Activated CD8-positive, alpha-beta T cell treated with anti-CD3 and anti-CD28 coated beads for 36 hours (primary cell): Measurements from ENCODE around the gene CCDC88B. TPM values are rescaled to one million over a fixed set of nuclear protein-coding genes. Genes with fewer than 3 reads are reported as not detected.

ENCODE experiments used
- ATAC-seq: fragments of 200-7000 bp; cut with Tn5 transposase; one replicate; pipeline ENCODE4 v1.10.0; 2021; ENCODE audit warnings: mild to moderate bottlenecking, moderate library complexity
- CTCF ChIA-PET: fragments of 350-600 bp; sonication (Branson Sonifier 250); formaldehyde crosslinking; loops from one replicate; lab custom pipeline; 2021; ENCODE audit warnings: antibody characterized with exemption; lab: Charles Lee
- POLR2A ChIA-PET: fragments of 350-600 bp; sonication (Branson Sonifier 250); formaldehyde crosslinking; loops from one replicate; lab custom pipeline; 2021; ENCODE audit warnings: antibody characterized with exemption; lab: Charles Lee
- DNase-seq: peaks from one replicate; pipeline ENCODE4 v3.0.0-alpha.2; 2020
- H3K27ac Mint-ChIP-seq: one replicate; pipeline ENCODE4 v1.8.0; 2021; ENCODE audit warnings: mild to moderate bottlenecking, mixed read lengths
- H3K27me3 Mint-ChIP-seq: one replicate; pipeline ENCODE4 v1.8.0; 2021; ENCODE audit warnings: mixed read lengths
- H3K36me3 Mint-ChIP-seq: one replicate; pipeline ENCODE4 v1.8.0; 2021; ENCODE audit warnings: low read depth, mixed read lengths
- H3K4me1 Mint-ChIP-seq: one replicate; pipeline ENCODE4 v1.8.0; 2021; ENCODE audit warnings: low read depth, mixed read lengths
- H3K4me3 Mint-ChIP-seq: one replicate; pipeline ENCODE4 v1.8.0; 2021; ENCODE audit warnings: mild to moderate bottlenecking, moderate library complexity, mixed read lengths
- H3K9me3 Mint-ChIP-seq: one replicate; pipeline ENCODE4 v1.8.0; 2021; ENCODE audit warnings: mixed read lengths
- CTCF ChIP-seq: fragments of 200-600 bp; IDR thresholded peaks from one replicate; pipeline ENCODE4 v1.8.0; 2022; ENCODE audit warnings: antibody characterized with exemption, mild to moderate bottlenecking
- intact Hi-C: fragments of 100-400 bp; cut with micrococcal nuclease; formaldehyde crosslinking; loops from one replicate; pipeline ENCODE4 v1.10.0; 2022
- total RNA-seq, 2 experiments: library from RNA; stranded (reverse); gene quantifications; one replicate each; pipeline ENCODE4 v1.2.3, GENCODE V29; 2021

The CCDC88B gene
- total RNA-seq, 2 experiments from 2014 or later, result 65.8 to 76.1 TPM

GRCh38 chr11:64351136-64351631 is 11.2 kb downstream of the CCDC88B start:
- DNase-seq, result no peak
- TF ChIP-seq CTCF, result no peak
- Mint-ChIP-seq H3K27ac (no peak overlapping the region), H3K36me3 (peaks cover 7% of the 10 kb centered on the region), H3K9me3 (no peaks in the 10 kb centered on the region), H3K4me1 (peaks cover 10% of the 10 kb centered on the region), H3K27me3 (no peaks in the 10 kb centered on the region), H3K4me3 (no peak overlapping the region)
- ATAC-seq, result no peak
- ChIA-PET CTCF (interaction anchor here (1.3 kb wide), 1 partner anchor 10 kb away, joined by 3 read pairs; no protein-coding TSS in a partner anchor), POLR2A (interaction anchor here (0.9 to 1.4 kb wide), 2 partner anchors 8 to 9 kb away, joined by 3 read pairs; no protein-coding TSS in a partner anchor)
- intact Hi-C loops, result no loop called here

GRCh38 chr11:64352099-64352994 is 12.3 kb downstream of the CCDC88B start:
- peaks cover 13% of the 10 kb centered on the region for H3K4me1 Mint-ChIP-seq
- H3K4me3 Mint-ChIP-seq, result no peak overlapping the region

GRCh38 chr11:64352995-64353714 is 13.2 kb downstream of the CCDC88B start:
- ChIA-PET POLR2A (interaction anchor here (1.1 to 3.9 kb wide), 4 partner anchors 9 to 49 kb away, joined by 3 to 19 read pairs (median 4); partner anchors contain the start of genes PRDX5 and TRMT112), CTCF (interaction anchor here (1.2 to 9.5 kb wide), 3 partner anchors 9 to 48 kb away, joined by 3 to 75 read pairs (median 7); partner anchors contain the start of genes CCDC88B, PRDX5 and TRMT112)

More at GRCh38 chr11:64352099-64352994, 12.3 kb downstream of the CCDC88B start:
- intact Hi-C loops, result no loop called here
- H3K27ac Mint-ChIP-seq, result no peak overlapping the region
- peaks cover 9% of the 10 kb centered on the region for H3K36me3 Mint-ChIP-seq
- POLR2A ChIA-PET, result interaction anchor here (0.7 to 3.9 kb wide), 4 partner anchors 9 to 49 kb away, joined by 3 to 19 read pairs (median 4); partner anchors contain the start of genes PRDX5 and TRMT112
- ATAC-seq (no peak), DNase-seq (no peak)
- no peaks in the 10 kb centered on the region for H3K9me3 Mint-ChIP-seq
- CTCF ChIA-PET, result interaction anchor here (0.9 to 9.5 kb wide), 4 partner anchors 8 to 48 kb away, joined by 3 to 75 read pairs (median 6); partner anchors contain the start of genes CCDC88B, PRDX5 and TRMT112
- H3K27me3 Mint-ChIP-seq, result no peaks in the 10 kb centered on the region
- TF ChIP-seq CTCF, result no peak

More at GRCh38 chr11:64352995-64353714, 13.2 kb downstream of the CCDC88B start:
- Mint-ChIP-seq H3K4me3 (no peak overlapping the region), H3K27me3 (no peaks in the 10 kb centered on the region), H3K27ac (no peak overlapping the region), H3K9me3 (no peaks in the 10 kb centered on the region), H3K4me1 (peaks cover 19% of the 10 kb centered on the region), H3K36me3 (peaks cover 10% of the 10 kb centered on the region)
- intact Hi-C loops, result no loop called here
- TF ChIP-seq CTCF, result no peak
- no peak for DNase-seq
- no peak for ATAC-seq
